HCT116 (cell line): ENCODE results near the gene TAC4. TPM values are rescaled to one million over a fixed set of nuclear protein-coding genes. Genes with fewer than 3 reads are reported as not detected.

Experiments used
- ATAC-seq: fragments of 200-7000 bp; cut with Tn5 transposase; 2 replicates; pipeline ENCODE4 v1.9.1; 2020; ENCODE audit warnings: mild to moderate bottlenecking, moderate library complexity
- BruUV-seq: library from RNA; stranded (reverse); fragments of 400-500 nt; replicated peaks from 2 replicates; lab custom pipeline; 2021; lab: Mats Ljungman, UMichigan
- CTCF ChIA-PET: fragments of 300-600 bp; sonication (Branson Sonifier 250); formaldehyde crosslinking; loops from one replicate; lab custom pipeline; 2021; ENCODE audit warnings: antibody characterized with exemption; lab: Charles Lee
- POLR2A ChIA-PET: fragments of 300-600, 350-600 bp; sonication (Branson Sonifier 250); formaldehyde crosslinking; loops from one replicate; lab custom pipeline; 2021; ENCODE audit warnings: antibody characterized with exemption; lab: Charles Lee
- RAD21 ChIA-PET, 2 experiments: fragments of 300-600 bp; sonication (Branson Sonifier 250); formaldehyde crosslinking; loops; one replicate each; lab custom pipeline; 2023; ENCODE audit warnings: low total read pairs in 2 of 2; ENCODE audit not compliant: uncharacterized antibody in 2 of 2, unreplicated experiment in 2 of 2, low non-redundant PET in 1 of 2; lab: Charles Lee
- DNase-seq: peaks from one replicate; pipeline ENCODE4 v3.0.0-alpha.2; 2010; ENCODE audit warnings: low read depth, low spot score
- H2AFZ ChIP-seq: fragments of 200-600 bp; shearing (Covaris generic), sonication (generic); 2 replicates; pipeline ENCODE4 v1.6.1; 2017; ENCODE audit warnings: low read depth, mixed run types, mixed read lengths, antibody characterized with exemption, low read length; ENCODE audit not compliant: poor library complexity, severe bottlenecking
- H3K27ac ChIP-seq: 2 replicates; pipeline ENCODE4 v1.5.1; 2012; ENCODE audit warnings: low read depth, low read length
- H3K27me3 ChIP-seq: fragments of 200-600 bp; sonication (generic); 2 replicates; pipeline ENCODE4 v1.6.1; 2016; ENCODE audit warnings: mixed run types, low read length, mixed read lengths; ENCODE audit not compliant: insufficient read depth
- H3K36me3 ChIP-seq, 2 experiments: fragments of 200-500 bp in 1 of 2; fragments of 200-600 bp in 1 of 2; sonication (Bioruptor generic) in 1 of 2; sonication (generic) in 1 of 2; 2 replicates each; pipeline versions ENCODE4 v1.5.1 to v1.6.1; 2014 to 2016; ENCODE audit warnings: low read length in 2 of 2, inconsistent platforms in 1 of 2, mixed read lengths in 1 of 2, mixed run types in 1 of 2; ENCODE audit not compliant: insufficient read depth in 2 of 2, control insufficient read depth in 1 of 2
- H3K4me1 ChIP-seq, 2 experiments: fragments of 200-600 bp in 1 of 2; sonication (generic) in 1 of 2; 2 replicates each; pipeline versions ENCODE4 v1.5.1 to v1.6.1; 2012 to 2017; ENCODE audit warnings: low read length in 2 of 2, inconsistent platforms in 1 of 2, mild to moderate bottlenecking in 1 of 2, mixed read lengths in 1 of 2, mixed run types in 1 of 2, moderate library complexity in 1 of 2; ENCODE audit not compliant: insufficient read depth in 2 of 2, control insufficient read depth in 1 of 2
- H3K4me2 ChIP-seq: fragments of 200-600 bp; sonication (generic); 2 replicates; pipeline ENCODE4 v1.6.1; 2017; ENCODE audit warnings: mixed run types, low read length, mixed read lengths
- H3K4me3 ChIP-seq, 2 experiments: fragments of 200-600 bp in 1 of 2; sonication (generic) in 1 of 2; replicated peaks in 1 of 2; 2 replicates each; pipeline ENCODE4 v1.5.1; 2011 to 2016; ENCODE audit warnings: low read length in 2 of 2, control low read depth in 1 of 2, low read depth in 1 of 2, mild to moderate bottlenecking in 1 of 2, mixed read lengths in 1 of 2, mixed run types in 1 of 2
- H3K79me2 ChIP-seq: fragments of 200-600 bp; sonication (generic); 2 replicates; pipeline ENCODE4 v1.6.1; 2017; ENCODE audit warnings: mild to moderate bottlenecking, mixed run types, low read length, moderate library complexity, mixed read lengths; ENCODE audit not compliant: insufficient read depth
- H3K9ac ChIP-seq: fragments of 200-600 bp; sonication (generic); 2 replicates; pipeline ENCODE4 v1.6.1; 2016; ENCODE audit warnings: low read length, mixed read lengths
- H3K9me2 ChIP-seq: fragments of 200-600 bp; sonication (generic), shearing (Covaris generic); 2 replicates; pipeline ENCODE4 v1.6.1; 2017; ENCODE audit warnings: mixed run types, mild to moderate bottlenecking, moderate library complexity; ENCODE audit not compliant: insufficient read depth
- H3K9me3 ChIP-seq, 2 experiments: fragments of 200-500 bp in 1 of 2; fragments of 200-600 bp in 1 of 2; sonication (Bioruptor generic) in 1 of 2; sonication (generic) in 1 of 2; 2 replicates each; pipeline ENCODE4 v1.6.1; 2014 to 2017; ENCODE audit warnings: low read length in 2 of 2, mixed read lengths in 2 of 2, inconsistent platforms in 1 of 2, low read depth in 1 of 2, mild to moderate bottlenecking in 1 of 2, mixed run types in 1 of 2, moderate library complexity in 1 of 2; ENCODE audit not compliant: control insufficient read depth in 1 of 2, insufficient read depth in 1 of 2
- H4K20me1 ChIP-seq: fragments of 200-600 bp; sonication (generic), shearing (Covaris generic); 2 replicates; pipeline ENCODE4 v1.6.1; 2017; ENCODE audit warnings: mixed run types, mild to moderate bottlenecking, moderate library complexity; ENCODE audit not compliant: insufficient read depth
- EZH2 ChIP-seq: fragments of 200-600 bp; sonication (generic); IDR thresholded peaks from 2 replicates; pipeline ENCODE4 v1.6.1; 2017; ENCODE audit warnings: antibody characterized with exemption, mixed run types
- RAD21 ChIP-seq: IDR thresholded peaks from 2 replicates; pipeline ENCODE4 v1.6.1; 2012; ENCODE audit warnings: low read depth, mild to moderate bottlenecking
- TCF7L2 ChIP-seq: IDR thresholded peaks from 2 replicates; pipeline ENCODE4 v1.7.0; 2011; ENCODE audit warnings: borderline replicate concordance, inconsistent platforms; ENCODE audit not compliant: insufficient read depth, insufficient read length; ENCODE audit errors: extremely low read depth
- ZNF274 ChIP-seq: fragments of 200-500 bp; sonication (Bioruptor generic); IDR thresholded peaks from 2 replicates; pipeline ENCODE4 v1.6.1; 2014; ENCODE audit warnings: mild to moderate bottlenecking, low read depth, low read length, inconsistent platforms
- intact Hi-C: fragments of 100-400 bp; cut with micrococcal nuclease; formaldehyde crosslinking; loops from 2 replicates; pipeline ENCODE4 v1.10.0; 2022
- total RNA-seq: library from RNA; stranded (reverse); gene quantifications from one replicate; pipeline ENCODE4 v1.2.1, GENCODE V29; 2021; ENCODE audit not compliant: unreplicated experiment
- TF ChIP-seq, protein P1 (sequence below): IDR thresholded peaks from 2 replicates; pipeline ENCODE4 v1.6.1; 2011; ENCODE audit warnings: mild to moderate bottlenecking, low read length, moderate library complexity; ENCODE audit not compliant: insufficient replicate concordance; ENCODE audit errors: extremely low read depth
- TF ChIP-seq, protein P2 (sequence below): IDR thresholded peaks from 2 replicates; pipeline ENCODE4 v1.6.1; 2012

Gene TAC4
- total RNA-seq, 1 experiment from 2014 or later: not detected

DNA sequence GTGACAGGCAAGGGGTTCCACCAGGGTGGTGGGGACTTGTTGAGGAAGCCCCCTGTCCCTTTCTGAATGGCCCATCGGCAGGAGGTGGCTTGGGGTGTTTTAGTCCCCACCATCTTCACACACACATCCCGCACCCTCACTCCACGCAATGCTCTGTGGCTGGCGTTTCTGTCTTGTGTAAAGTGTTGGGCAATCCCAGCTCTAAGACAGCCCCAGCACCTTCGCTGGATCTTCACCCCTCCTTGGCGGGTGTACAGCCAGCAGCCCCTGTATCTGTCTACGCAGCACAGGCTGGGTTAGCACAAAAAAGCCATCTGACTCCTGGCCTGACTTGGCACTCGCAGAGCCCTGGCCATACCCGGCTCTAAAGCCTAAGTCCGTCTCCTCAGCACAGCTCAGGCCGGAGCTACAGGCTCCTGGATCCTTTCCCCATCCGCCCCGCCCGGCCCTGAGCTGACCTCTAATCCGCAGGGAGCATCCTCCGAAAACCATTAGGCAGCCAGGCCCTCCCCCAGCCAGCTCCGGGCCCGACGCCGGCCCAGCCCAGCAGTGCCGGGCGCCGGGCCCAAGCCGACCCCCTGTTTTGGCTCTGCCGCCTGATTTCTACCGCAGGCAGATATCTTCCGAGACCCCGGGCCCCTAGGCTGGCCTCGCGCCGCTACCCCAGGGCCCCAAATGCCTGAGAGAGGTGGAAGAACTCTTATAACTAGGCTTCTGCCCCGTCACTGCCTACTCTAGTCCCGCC is 42.4 kb upstream of the TAC4 start:
- intact Hi-C loops: no loop called here
- no peak overlapping the region for H3K9ac ChIP-seq
- no peak overlapping the region; the same call in 1 of the 2 replicates for H3K27ac ChIP-seq
- H3K79me2 ChIP-seq: no peaks in the 10 kb centered on the region
- POLR2A ChIA-PET: interaction anchor here (0.5 kb wide), 1 partner anchor 100 kb away, joined by 3 read pairs; no protein-coding TSS in a partner anchor
- H2AFZ ChIP-seq: no peak overlapping the region
- CTCF ChIA-PET: interaction anchor here (1.2 kb wide), 1 partner anchor 63 kb away, joined by 3 read pairs; no protein-coding TSS in a partner anchor
- ATAC-seq (no peak), DNase-seq (no peak)
- no peak overlapping the region for H3K4me2 ChIP-seq
- no peaks in the 10 kb centered on the region for H3K9me2 ChIP-seq
- no peaks in the 10 kb centered on the region for H3K36me3 ChIP-seq
- no peaks in the 10 kb centered on the region for H4K20me1 ChIP-seq
- peaks cover 32 to 39% of the 10 kb centered on the region in 2 experiments for H3K4me1 ChIP-seq
- no peaks in the 10 kb centered on the region for H3K9me3 ChIP-seq
- H3K4me3 ChIP-seq: no peak overlapping the region
- H3K27me3 ChIP-seq: no peaks in the 10 kb centered on the region
- TF ChIP-seq RAD21 (no peak), EZH2 (no peak), TCF7L2 (no peak), ZNF274 (no peak)
- TF ChIP-seq, protein P1, sequence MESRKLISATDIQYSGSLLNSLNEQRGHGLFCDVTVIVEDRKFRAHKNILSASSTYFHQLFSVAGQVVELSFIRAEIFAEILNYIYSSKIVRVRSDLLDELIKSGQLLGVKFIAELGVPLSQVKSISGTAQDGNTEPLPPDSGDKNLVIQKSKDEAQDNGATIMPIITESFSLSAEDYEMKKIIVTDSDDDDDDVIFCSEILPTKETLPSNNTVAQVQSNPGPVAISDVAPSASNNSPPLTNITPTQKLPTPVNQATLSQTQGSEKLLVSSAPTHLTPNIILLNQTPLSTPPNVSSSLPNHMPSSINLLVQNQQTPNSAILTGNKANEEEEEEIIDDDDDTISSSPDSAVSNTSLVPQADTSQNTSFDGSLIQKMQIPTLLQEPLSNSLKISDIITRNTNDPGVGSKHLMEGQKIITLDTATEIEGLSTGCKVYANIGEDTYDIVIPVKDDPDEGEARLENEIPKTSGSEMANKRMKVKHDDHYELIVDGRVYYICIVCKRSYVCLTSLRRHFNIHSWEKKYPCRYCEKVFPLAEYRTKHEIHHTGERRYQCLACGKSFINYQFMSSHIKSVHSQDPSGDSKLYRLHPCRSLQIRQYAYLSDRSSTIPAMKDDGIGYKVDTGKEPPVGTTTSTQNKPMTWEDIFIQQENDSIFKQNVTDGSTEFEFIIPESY: no peak
- TF ChIP-seq, protein P2, sequence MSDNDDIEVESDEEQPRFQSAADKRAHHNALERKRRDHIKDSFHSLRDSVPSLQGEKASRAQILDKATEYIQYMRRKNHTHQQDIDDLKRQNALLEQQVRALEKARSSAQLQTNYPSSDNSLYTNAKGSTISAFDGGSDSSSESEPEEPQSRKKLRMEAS: no peak
- RAD21 ChIA-PET: no interaction called here
- BruUV-seq: no TSS peak
